T follicular helper cell (primary cell): ENCODE measurements around the gene KREMEN1.

Experiments used
- DNase-seq: peaks from one replicate; pipeline ENCODE4 v3.0.0-alpha.2; 2020; ENCODE audit warnings: low read depth

The KREMEN1 gene

DNA sequence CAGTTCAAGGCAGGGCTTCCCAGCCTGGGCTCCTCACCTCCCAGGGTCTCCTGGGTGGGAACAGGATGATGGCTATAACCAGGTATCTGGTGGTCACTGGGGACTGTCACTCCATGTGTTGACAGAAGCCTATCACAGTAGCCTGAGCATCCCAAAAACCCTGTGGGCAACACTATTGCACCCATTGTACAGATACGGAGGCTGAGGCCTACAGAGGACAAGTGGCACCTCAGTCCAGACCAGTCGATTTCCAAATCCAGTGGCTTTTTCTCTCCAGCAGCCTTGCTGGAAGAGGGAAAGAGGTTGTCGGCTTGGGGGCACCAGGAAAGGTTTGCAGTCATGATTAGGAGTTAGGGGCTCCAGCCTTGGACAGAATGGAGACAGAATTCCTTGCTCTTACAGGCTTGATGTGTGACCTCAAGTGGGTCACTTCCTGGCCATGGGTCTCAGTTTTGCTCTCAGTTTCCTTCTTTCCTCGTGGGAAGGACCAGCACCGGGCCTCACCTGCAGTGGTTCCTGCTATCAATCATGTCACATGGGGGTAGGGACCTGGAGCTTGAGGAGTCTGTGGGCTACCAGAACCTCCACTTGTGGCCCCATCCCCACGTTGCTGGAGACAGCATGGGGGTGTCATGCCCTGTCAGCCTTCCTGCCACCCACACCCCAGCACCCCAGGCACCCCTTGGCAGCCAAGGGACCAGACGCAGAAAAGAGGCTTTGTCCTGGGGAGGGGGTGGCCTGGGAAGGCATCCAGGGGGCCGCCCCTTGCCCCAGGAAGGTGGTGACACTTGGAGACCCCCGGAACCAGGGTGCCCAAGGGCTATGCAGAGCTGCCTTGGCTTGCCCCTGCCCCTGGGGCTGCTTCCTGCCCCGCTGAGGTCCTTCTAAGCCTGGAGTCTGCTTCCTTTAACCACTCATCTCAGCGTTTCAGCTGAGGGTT lies 135.0 kb downstream of the KREMEN1 start:
- no peak for DNase-seq

- DNase-seq = no peak
Measured at GRCh38 chr22:29208502-29208862, 135.6 kb downstream of the KREMEN1 start.

GRCh38 chr22:29208879-29209623 lies 136.2 kb downstream of the KREMEN1 start:
- no peak for DNase-seq

DNA sequence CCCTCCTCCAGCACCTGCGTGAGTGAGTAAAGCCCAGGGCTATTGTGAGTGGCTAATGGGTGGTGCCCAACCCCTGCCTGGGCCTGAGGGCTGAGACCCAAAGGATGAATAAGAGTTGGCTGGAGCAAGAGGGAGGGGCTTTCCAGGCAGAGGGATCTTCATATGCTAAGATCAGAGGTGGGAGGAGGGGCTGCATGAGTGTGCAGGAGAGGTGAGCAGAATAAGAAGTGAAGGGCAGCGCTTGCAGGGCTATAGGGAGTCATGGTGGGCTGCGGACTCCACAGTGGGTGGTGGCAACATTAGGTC lies 136.7 kb downstream of the KREMEN1 start:
- DNase-seq = no peak

GRCh38 chr22:29211066-29211465 lies 138.2 kb downstream of the KREMEN1 start:
- no peak for DNase-seq

DNA sequence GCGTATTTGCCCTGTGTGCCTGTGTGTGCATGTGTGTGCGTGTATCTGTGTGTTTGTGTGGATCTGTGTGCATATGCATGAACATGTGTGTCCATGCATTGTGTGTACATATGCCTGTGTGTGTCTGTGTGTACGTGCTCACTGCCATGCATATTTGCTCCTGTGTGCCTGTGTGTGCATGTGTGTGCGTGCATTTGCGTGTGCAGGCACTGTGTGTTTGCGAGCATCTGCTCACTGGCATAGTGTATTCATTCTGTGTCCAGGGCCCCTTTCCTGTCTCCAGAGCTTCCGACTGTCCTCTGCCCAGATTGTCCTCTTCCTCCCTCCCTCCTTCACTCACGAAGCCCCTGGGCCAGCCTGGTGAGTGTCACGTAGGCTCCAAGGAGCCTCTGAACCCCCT lies 138.6 kb downstream of the KREMEN1 start:
- DNase-seq = no peak

GRCh38 chr22:29212743-29213142 lies 139.9 kb downstream of the KREMEN1 start:
- DNase-seq = no peak

GRCh38 chr22:29213493-29213892 lies 140.7 kb downstream of the KREMEN1 start:
- no peak for DNase-seq

DNA sequence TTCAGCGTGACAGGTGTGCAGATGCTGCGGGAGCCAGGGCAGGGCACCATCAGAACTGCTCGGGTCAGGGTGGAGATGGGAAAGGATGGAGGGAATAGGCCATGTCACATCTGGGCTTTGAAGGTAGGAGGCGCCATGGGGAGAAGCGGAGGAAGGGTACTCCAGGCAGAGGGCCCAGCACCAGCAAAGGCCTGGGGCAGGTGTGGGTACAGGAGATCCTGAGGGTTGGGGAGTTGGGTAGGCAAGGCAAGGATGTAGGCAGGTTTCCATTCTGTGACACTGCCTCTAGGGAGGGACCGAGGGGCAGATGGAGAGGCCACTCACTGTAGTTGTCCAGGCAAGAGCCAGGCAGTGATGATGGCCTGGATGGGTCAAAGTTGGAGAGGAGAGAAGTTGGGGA lies 141.4 kb downstream of the KREMEN1 start:
- no peak for DNase-seq

DNA sequence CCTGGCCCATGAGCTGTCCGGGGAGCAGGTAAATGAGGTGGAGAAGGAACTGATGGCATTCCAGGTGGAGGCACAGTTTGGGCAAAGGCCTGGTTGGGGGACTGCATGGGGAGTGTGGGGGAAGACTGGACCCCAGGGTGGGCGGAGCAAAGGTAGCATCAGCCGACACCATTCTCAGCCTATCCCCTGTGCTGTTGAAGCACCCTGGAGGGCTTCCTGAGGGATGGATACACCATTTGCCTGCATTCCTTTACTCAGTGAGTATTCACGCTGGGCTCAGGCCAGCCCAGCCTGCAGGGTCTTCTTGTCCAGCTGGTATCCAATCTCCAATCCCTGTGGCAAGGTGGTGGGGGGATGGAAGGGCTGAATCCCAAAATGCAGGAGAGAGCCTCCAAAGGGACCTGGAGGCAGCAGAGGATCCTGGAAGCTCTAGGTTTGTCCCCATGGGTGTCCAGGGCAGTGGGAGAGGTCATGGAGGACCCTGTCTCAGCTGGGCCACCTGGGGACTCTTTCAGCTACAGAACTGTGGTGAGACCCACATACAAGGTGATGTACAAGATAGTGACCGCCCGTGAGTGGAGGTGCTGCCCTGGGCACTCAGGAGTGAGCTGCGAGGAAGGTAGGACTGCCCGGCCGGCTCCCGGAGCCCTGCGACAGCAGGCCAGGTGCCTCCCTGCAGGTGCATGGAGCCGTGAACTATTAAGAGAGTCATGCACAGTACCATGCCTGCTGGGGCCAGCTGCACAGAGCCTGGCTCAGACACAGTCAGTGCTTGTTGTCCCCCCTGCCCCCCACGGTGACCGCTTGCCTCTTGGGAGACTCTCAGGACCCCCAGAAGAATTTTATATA lies 142.4 kb downstream of the KREMEN1 start:
- DNase-seq = no peak

- DNase-seq = no peak
Measured at GRCh38 chr22:29216011-29216872, 143.4 kb downstream of the KREMEN1 start.

- DNase-seq = no peak
Measured at GRCh38 chr22:29216873-29217666, 144.2 kb downstream of the KREMEN1 start.
